OCI-LY7 (cell line): ENCODE results near the gene CDKN1C. TPM values are rescaled to one million over a fixed set of nuclear protein-coding genes. Genes with fewer than 3 reads are reported as not detected.

ENCODE experiments used
- BruUV-seq: library from RNA; stranded (reverse); fragments of 400-500 nt; replicated peaks from 2 replicates; lab custom pipeline; 2021; lab: Mats Ljungman, UMichigan
- CTCF ChIA-PET: fragments of 300-600 bp; sonication (Branson Sonifier 250); formaldehyde crosslinking; loops from one replicate; lab custom pipeline; 2022; ENCODE audit warnings: antibody characterized with exemption; ENCODE audit not compliant: unreplicated experiment; lab: Charles Lee
- POLR2A ChIA-PET: fragments of 300-600 bp; sonication (Branson Sonifier 250); formaldehyde crosslinking; loops from one replicate; lab custom pipeline; 2022; ENCODE audit warnings: antibody characterized with exemption; lab: Charles Lee
- DNase-seq: peaks from one replicate; pipeline ENCODE4 v3.0.0-alpha.2; 2015; ENCODE audit warnings: low spot score
- H2AFZ ChIP-seq: fragments of 200-600 bp; sonication (generic), shearing (Covaris generic); 2 replicates; pipeline ENCODE4 v1.6.1; 2014; ENCODE audit warnings: mild to moderate bottlenecking, antibody characterized with exemption, low read length, moderate library complexity
- H3K27ac ChIP-seq: fragments of 200-600 bp; sonication (generic); 2 replicates; pipeline ENCODE4 v1.5.1; 2014; ENCODE audit warnings: mixed run types, low read depth, mild to moderate bottlenecking, moderate library complexity, low read length, inconsistent platforms; ENCODE audit not compliant: poor library complexity, severe bottlenecking
- H3K36me3 ChIP-seq: fragments of 200-600 bp; sonication (generic); 2 replicates; pipeline ENCODE4 v1.6.1; 2014; ENCODE audit warnings: mild to moderate bottlenecking, antibody characterized with exemption, low read length, moderate library complexity, mixed read lengths; ENCODE audit not compliant: insufficient read depth
- H3K4me1 ChIP-seq: fragments of 200-600 bp; sonication (generic); 2 replicates; pipeline ENCODE4 v1.5.1; 2014; ENCODE audit warnings: mild to moderate bottlenecking, low read length; ENCODE audit not compliant: insufficient read depth, poor library complexity, severe bottlenecking
- H3K4me2 ChIP-seq: fragments of 200-600 bp; sonication (generic); 2 replicates; pipeline ENCODE4 v1.6.1; 2014; ENCODE audit warnings: mild to moderate bottlenecking, low read length
- H3K4me3 ChIP-seq: fragments of 200-600 bp; sonication (generic); 2 replicates; pipeline ENCODE4 v1.5.1; 2014; ENCODE audit warnings: mild to moderate bottlenecking, low read depth, low read length; ENCODE audit not compliant: poor library complexity, severe bottlenecking
- H3K79me2 ChIP-seq: fragments of 200-600 bp; sonication (generic); 2 replicates; pipeline ENCODE4 v1.6.1; 2016; ENCODE audit warnings: low read depth, mild to moderate bottlenecking, low read length, moderate library complexity, mixed read lengths; ENCODE audit not compliant: insufficient read depth
- H3K9me2 ChIP-seq: fragments of 200-600 bp; sonication (generic); 2 replicates; pipeline ENCODE4 v1.6.1; 2016; ENCODE audit warnings: mild to moderate bottlenecking, low read length, mixed read lengths; ENCODE audit not compliant: insufficient read depth
- H3K9me3 ChIP-seq: fragments of 200-600 bp; sonication (generic); 2 replicates; pipeline ENCODE4 v1.6.1; 2014; ENCODE audit warnings: mild to moderate bottlenecking, mixed run types, low read length, mixed read lengths
- H4K20me1 ChIP-seq: fragments of 200-600 bp; sonication (generic); 2 replicates; pipeline ENCODE4 v1.6.1; 2014; ENCODE audit warnings: mild to moderate bottlenecking, antibody characterized with exemption, low read length, moderate library complexity, mixed read lengths; ENCODE audit not compliant: insufficient read depth
- EZH2phosphoT487 ChIP-seq: fragments of 200-600 bp; sonication (generic); IDR thresholded peaks from 2 replicates; pipeline ENCODE4 v1.6.1; 2018; ENCODE audit warnings: low read depth, borderline replicate concordance, mild to moderate bottlenecking, mixed run types, antibody characterized with exemption, low read length, moderate library complexity, mixed read lengths
- intact Hi-C: fragments of 100-400 bp; cut with micrococcal nuclease; formaldehyde crosslinking; loops from one replicate; pipeline ENCODE4 v1.10.0; 2022; ENCODE audit not compliant: unreplicated experiment
- total RNA-seq, 2 experiments: library from RNA; depleted of rRNA in 1 of 2; stranded (reverse); fragments of >200 nt in 1 of 2; shearing (Covaris generic) in 1 of 2; gene quantifications; 2 replicates each; pipeline ENCODE4 v1.2.3, GENCODE V29; 2014 to 2022
- TF ChIP-seq, protein P1 (sequence below): fragments of 200-600 bp; sonication (generic); conservative IDR thresholded peaks from 2 replicates; pipeline ENCODE4 v1.5.1; 2014; ENCODE audit warnings: mild to moderate bottlenecking, antibody characterized with exemption, low read length, moderate library complexity, mixed read lengths

CDKN1C gene
- total RNA-seq, 2 experiments from 2014 or later: 0.13 to 0.55 TPM

DNA sequence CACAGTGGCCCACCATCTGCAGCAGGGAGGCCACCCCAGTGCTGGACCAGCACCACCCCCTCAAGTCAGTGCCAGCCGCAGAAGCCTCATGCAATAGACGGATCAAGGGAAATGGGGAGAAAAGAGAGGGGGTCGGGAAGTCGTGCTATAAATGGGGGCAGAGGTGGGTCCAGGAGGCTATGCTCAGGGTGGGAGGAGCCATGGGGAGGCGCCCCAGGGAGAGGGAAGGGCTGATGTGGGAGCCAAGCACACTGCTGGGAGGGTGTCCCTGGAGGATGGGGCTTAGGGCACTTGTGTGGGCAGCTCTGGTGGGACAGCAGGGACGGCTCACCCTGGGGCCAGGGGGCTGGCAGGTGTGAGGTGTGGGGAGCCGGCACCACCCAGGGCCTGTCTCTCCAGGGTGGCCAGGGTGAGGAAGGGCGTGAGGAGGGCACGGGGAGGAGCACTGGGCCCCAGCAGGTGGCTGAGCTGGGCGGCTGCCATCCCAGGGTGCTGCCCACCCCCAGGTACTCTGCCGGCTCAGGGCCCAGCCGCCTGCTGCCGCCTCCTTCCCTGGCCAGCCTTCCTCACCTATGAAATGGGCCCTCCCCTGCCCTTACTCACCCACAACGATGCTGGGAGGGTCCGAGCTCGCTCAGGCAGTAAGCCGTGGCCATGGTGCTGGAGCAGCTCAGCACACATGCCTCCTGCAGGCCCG lies 25.7 kb upstream of the CDKN1C start:
- no peak overlapping the region for H3K4me3 ChIP-seq
- H3K4me2 ChIP-seq: no peak overlapping the region
- intact Hi-C loops: no loop called here
- POLR2A ChIA-PET: no interaction called here
- TF ChIP-seq, protein P1, sequence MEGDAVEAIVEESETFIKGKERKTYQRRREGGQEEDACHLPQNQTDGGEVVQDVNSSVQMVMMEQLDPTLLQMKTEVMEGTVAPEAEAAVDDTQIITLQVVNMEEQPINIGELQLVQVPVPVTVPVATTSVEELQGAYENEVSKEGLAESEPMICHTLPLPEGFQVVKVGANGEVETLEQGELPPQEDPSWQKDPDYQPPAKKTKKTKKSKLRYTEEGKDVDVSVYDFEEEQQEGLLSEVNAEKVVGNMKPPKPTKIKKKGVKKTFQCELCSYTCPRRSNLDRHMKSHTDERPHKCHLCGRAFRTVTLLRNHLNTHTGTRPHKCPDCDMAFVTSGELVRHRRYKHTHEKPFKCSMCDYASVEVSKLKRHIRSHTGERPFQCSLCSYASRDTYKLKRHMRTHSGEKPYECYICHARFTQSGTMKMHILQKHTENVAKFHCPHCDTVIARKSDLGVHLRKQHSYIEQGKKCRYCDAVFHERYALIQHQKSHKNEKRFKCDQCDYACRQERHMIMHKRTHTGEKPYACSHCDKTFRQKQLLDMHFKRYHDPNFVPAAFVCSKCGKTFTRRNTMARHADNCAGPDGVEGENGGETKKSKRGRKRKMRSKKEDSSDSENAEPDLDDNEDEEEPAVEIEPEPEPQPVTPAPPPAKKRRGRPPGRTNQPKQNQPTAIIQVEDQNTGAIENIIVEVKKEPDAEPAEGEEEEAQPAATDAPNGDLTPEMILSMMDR: no peak
- no peak for TF ChIP-seq EZH2phosphoT487
- no peak for DNase-seq
- CTCF ChIA-PET: no interaction called here
- H3K4me1 ChIP-seq: peaks cover 18% of the 10 kb centered on the region
- no peaks in the 10 kb centered on the region for H3K79me2 ChIP-seq
- no peak overlapping the region for H3K27ac ChIP-seq
- H3K9me2 ChIP-seq: no peaks in the 10 kb centered on the region
- no peaks in the 10 kb centered on the region for H3K36me3 ChIP-seq
- no peak overlapping the region for H2AFZ ChIP-seq
- BruUV-seq: no TSS peak
- H4K20me1 ChIP-seq: no peaks in the 10 kb centered on the region
- no peaks in the 10 kb centered on the region for H3K9me3 ChIP-seq

DNA sequence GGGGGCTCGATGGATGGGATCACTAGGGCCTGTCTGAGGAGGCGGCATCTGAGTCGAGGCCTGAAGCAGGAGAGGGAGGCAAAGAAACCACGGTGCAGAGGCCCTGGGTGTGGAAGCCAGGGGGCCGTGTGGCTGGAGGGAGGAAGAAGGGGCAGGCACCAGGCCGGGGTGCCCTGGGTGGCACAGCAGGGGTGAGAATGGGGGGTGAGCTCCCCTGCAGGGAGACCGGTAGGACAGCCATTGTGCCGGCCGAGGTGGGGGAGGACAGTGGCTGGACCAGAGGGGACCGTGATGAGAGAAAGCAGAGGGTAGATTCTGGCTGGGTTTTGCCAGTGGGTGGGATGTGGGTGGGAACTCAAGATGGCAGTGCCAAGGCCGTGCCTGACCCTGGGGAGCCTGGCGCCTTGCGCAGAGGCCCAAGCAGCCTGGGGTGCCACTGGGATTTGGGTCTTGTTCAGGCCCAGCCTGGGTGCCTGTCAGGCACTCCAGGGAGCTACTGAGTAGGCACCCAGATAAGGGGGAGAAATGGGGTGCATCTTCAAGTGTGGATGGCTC lies 24.9 kb upstream of the CDKN1C start:
- no TSS peak for BruUV-seq
- intact Hi-C loops: no loop called here
- H3K4me1 ChIP-seq: peaks cover 18% of the 10 kb centered on the region
- H3K4me3 ChIP-seq: no peak overlapping the region
- H3K79me2 ChIP-seq: no peaks in the 10 kb centered on the region
- H3K27ac ChIP-seq: no peak overlapping the region
- no peak for TF ChIP-seq EZH2phosphoT487
- ChIA-PET CTCF (no interaction called here), POLR2A (interaction anchor here (0.6 kb wide), 1 partner anchor 635 kb away, joined by 3 read pairs; no protein-coding TSS in a partner anchor)
- H2AFZ ChIP-seq: no peak overlapping the region
- no peak overlapping the region for H3K4me2 ChIP-seq
- no peaks in the 10 kb centered on the region for H4K20me1 ChIP-seq
- no peak for DNase-seq
- H3K9me2 ChIP-seq: no peaks in the 10 kb centered on the region
- H3K36me3 ChIP-seq: no peaks in the 10 kb centered on the region
- no peaks in the 10 kb centered on the region for H3K9me3 ChIP-seq

DNA sequence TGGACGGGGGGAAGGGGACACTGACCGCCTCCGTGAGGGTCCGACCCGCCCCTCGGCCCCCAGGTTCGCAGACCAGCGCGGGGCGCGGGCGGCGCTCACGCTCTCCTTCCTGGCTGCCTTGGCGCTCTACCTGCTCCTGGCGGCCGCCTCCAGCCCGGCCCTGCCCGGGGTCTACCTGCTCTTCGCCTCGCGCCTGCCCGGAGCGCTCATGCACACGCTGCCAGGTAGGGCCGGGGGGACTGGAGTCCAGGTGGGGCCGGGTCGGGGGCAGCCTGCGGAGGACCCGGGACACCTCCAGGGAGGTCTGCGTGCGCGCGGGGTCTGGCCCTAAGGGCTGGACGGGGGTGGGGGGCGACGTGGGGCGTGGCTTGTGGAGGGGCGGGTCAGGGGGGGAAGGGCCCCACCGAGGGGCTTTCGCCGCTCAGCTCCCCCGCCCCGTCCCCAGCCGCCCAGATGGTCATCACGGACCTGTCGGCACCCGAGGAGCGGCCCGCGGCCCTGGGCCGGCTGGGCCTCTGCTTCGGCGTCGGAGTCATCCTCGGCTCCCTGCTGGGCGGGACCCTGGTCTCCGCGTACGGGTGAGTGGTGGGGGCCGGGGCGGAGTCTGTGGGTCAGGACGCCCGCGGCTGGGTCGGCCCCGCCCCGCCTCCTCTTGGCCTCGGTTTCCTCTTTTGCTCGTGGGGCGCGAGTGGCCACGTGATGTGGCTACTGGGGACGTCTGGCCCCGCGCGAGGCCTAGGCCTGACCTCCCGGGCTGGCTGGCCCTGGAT lies 23.7 kb upstream of the CDKN1C start:
- POLR2A ChIA-PET: no interaction called here
- Histone ChIP-seq H3K79me2 (no peaks in the 10 kb centered on the region), H3K4me2 (no peak overlapping the region), H3K4me1 (peaks cover 14% of the 10 kb centered on the region), H3K27ac (no peak overlapping the region), H2AFZ (no peak overlapping the region), H4K20me1 (no peaks in the 10 kb centered on the region), H3K4me3 (no peak overlapping the region), H3K9me3 (no peaks in the 10 kb centered on the region), H3K36me3 (no peaks in the 10 kb centered on the region), H3K9me2 (no peaks in the 10 kb centered on the region)
- BruUV-seq: no TSS peak
- no peak for DNase-seq
- TF ChIP-seq, protein P1: no peak
- TF ChIP-seq EZH2phosphoT487: no peak
- intact Hi-C loops: no loop called here
- CTCF ChIA-PET: no interaction called here
